ENCODE results near the gene RPRD2. TPM values are rescaled to one million over a fixed set of nuclear protein-coding genes. Genes with fewer than 3 reads are reported as not detected.
A peak's percentile ranks its signal among the peaks of the same experiment; 100 is the strongest.
"Not testable (repeated sequence)": the region's sequence is repeated elsewhere in the genome, so short reads cannot be mapped to it uniquely, and the experiment has no call there.

Gene RPRD2
- 58.3 TPM for polyA plus RNA-seq (ENCODE audit: insufficient read length)
- long read RNA-seq, donor 1, full-length matches to known transcripts, result 5 of 5 reads
- long read RNA-seq, donor 1, partial matches to known transcripts, result 0 of 5 reads
- long read RNA-seq, donor 1, other reads (novel, unspliced or antisense), result 0 of 5 reads
- long read RNA-seq, donor 2, full-length matches to known transcripts, result 3 of 9 reads
- long read RNA-seq, donor 2, partial matches to known transcripts, result 6 of 9 reads
- long read RNA-seq, donor 2, other reads (novel, unspliced or antisense), result 0 of 9 reads
- long read RNA-seq, donor 3, full-length matches to known transcripts, result 2 of 17 reads
- long read RNA-seq, donor 3, partial matches to known transcripts, result 15 of 17 reads
- long read RNA-seq, donor 3, other reads (novel, unspliced or antisense), result 0 of 17 reads
- long read RNA-seq, donor 4, result 0 reads
- long read RNA-seq, donor 5, full-length matches to known transcripts, result 3 of 3 reads
- long read RNA-seq, donor 5, partial matches to known transcripts, result 0 of 3 reads
- long read RNA-seq, donor 5, other reads (novel, unspliced or antisense), result 0 of 3 reads
- long read RNA-seq, donor 6, full-length matches to known transcripts, result 2 of 18 reads
- long read RNA-seq, donor 6, partial matches to known transcripts, result 16 of 18 reads
- long read RNA-seq, donor 6, other reads (novel, unspliced or antisense), result 0 of 18 reads
- long read RNA-seq, donor 7, full-length matches to known transcripts, result 6 of 12 reads
- long read RNA-seq, donor 7, partial matches to known transcripts, result 6 of 12 reads
- long read RNA-seq, donor 7, other reads (novel, unspliced or antisense), result 0 of 12 reads
- long read RNA-seq, donor 8, full-length matches to known transcripts, result 2 of 2 reads
- long read RNA-seq, donor 8, partial matches to known transcripts, result 0 of 2 reads
- long read RNA-seq, donor 8, other reads (novel, unspliced or antisense), result 0 of 2 reads

DNA sequence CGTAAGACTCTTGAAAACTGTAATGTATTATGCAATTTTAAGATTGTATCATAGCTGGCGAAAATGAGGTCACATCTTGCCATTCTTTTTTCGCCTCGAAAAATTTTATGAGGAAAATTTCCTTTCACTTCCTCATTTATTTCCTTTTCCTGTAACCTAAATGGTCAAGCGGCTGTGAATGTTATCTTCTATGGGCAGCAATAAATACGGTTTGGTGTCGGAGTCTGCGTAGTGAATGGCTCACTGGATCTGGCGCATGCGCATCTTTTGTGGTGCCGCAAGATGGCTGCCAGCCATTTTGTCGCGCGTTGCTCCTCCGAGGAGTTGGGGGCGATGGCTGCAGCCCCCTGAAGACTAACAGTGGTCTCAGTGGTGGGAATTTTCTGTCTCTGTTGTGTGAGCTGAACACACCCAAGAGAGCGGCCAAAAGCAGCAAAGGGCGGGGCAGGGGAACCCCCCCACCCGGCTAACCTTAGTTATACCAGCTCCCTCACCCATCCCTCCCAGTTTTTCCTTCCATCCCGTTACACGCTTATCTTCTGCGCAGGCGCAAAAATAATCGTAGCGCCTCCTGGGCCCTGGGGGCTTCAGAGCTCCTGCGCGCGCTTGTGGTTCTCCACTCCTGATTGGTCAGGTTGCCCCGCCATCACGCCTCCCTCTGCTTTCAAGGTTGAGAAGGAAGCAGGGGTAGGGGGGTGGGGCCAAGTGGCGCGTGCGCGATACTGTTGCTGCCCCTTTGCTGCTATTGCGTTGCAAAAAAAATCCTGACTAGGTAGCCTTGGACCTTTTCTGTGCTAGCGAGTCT is at the start of gene RPRD2:
Gene RPRD2 (plus strand): TSS at position 722 of the 805 bp plus-strand sequence. CDS start 568 bp downstream, outside the sequence.
- DNase-seq, result peak; percentile 100

DNA sequence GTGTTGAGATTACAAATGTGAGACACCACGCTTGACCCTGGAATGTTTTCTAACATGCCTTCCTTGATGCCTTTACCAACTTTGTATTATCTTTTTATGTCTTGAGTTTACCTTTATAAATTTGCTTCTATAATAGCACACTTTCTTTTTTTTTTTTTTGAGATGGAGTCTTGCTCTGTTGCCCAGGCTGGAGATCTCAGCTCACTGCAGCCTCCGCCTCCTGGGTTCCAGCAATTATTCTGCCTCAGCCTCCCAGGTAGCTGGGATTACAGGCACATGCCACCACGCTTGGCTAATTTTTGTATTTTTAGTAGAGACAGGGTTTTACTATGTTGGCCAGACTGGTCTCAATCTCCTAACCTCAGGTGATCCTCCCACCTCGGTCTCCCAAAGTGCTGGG is 49.3 kb upstream of the RPRD2 start:
- DNase-seq, result not testable (repeated sequence)

- DNase-seq, result no peak
Observed at GRCh38 chr1:150320667-150320978, 43.3 kb upstream of the RPRD2 start.

- DNase-seq, result no peak
Observed at GRCh38 chr1:150321826-150322166, 42.2 kb upstream of the RPRD2 start.

- DNase-seq, result no peak
Observed at GRCh38 chr1:150322310-150322709, 41.6 kb upstream of the RPRD2 start.

DNA sequence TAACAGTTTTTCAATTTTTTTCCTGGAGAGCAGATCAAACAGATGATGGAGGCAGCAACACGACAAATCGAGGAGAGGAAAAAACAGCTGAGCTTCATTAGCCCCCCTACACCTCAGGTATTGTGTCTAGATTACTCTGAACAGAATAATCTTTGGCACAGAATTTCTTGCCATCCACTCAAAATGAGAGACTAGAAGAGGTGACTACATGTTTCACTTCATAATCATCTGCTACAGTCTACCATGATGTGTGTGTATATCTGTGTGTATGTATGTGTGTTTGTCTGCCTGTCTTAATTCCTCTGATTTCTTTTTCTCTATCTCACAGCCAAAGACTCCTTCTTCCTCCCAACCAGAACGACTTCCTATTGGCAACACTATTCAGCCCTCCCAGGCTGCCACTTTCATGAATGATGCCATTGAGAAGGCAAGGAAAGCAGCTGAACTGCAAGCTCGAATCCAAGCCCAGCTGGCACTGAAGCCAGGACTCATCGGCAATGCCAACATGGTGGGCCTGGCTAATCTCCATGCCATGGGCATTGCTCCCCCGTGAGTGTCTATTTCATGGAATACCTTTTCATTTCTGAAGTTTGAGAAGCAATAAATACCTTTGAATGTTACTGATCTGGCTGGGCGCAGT is 31.2 kb upstream of the RPRD2 start:
- DNase-seq, result no peak

GRCh38 chr1:150346316-150346715 is 17.6 kb upstream of the RPRD2 start:
- no peak for DNase-seq

GRCh38 chr1:150352866-150353265 is 11.1 kb upstream of the RPRD2 start:
- DNase-seq, result no peak

DNA sequence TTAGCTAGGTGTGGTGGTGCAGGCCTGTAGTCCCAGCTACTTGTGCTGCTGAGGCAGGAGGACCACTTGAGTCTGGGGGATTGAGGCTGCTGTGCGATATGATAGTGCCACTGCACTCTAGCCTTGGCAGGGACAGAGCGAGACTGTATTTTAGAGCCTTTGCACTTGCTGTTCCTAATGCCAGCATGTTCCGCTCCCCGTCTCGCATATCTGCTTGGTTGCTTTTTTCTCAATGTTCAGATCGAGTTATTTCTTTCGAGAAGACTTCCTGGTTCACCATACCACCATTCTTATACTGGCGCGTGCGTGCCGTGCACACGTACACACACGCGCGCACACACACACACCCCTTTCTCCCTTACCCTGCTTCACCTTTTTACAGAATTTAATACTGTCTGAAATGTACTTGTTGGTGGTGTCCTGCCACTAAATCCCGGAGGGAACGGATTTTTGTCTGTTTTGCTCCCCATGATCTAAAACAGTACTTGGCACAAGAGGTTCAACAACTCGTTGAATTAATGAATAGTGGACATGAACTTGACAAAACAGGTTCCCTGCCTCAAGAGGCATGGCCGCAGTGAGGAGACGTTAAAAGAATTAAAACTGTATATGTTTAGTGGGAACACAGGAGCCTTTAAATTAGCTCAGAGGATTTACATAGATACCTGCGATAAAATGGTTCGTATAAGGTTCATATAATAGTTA is 1.1 kb upstream of the RPRD2 start:
- no peak for DNase-seq

- peak; percentile 75 for DNase-seq
Observed at GRCh38 chr1:150364231-150365003, 470 bp downstream of the RPRD2 start.

DNA sequence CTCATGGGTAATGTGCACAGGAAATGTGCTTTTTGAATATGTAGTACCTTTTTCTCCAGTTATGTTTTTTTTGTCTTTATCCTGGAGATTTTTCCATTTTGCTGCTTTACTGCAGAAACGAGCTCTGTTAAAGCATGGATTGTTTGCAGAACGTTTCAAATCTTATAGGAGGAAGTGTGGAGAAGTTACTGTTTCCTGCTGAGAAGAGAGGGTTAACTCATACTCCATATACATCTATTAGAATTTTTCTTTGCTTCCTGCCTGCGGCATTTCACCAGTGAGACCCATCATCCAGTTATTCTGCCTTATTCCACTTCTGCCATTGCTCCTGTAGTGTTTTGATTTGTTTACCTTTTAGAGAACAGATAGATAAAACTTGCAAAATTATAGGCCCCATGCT is 2.0 kb downstream of the RPRD2 start:
- DNase-seq, result no peak

GRCh38 chr1:150366416-150367296 is 2.7 kb downstream of the RPRD2 start:
- DNase-seq, result peak; percentile 32

GRCh38 chr1:150371110-150371509 is 7.2 kb downstream of the RPRD2 start:
- no peak for DNase-seq

- DNase-seq, result no peak
Observed at GRCh38 chr1:150372580-150372979, 8.6 kb downstream of the RPRD2 start.

DNA sequence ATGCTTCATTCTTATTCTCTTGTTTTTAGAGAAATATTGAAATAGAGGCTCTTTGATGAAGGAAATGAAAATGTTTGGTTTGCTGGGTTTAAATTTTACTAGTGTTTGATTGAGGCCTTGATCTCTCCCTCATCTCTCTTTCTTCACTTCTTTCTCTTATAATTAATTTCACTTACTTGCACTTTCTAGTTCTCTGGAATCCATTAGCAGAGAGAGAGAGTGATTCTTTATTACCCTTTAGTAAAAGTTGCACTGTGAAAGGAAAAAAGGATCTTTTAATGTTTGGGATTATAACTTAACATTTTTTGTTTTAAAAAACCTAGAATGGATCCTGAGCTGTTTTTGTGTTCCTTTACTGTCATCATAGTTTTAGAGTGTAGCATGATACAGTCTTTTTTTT is 12.2 kb downstream of the RPRD2 start:
- no peak for DNase-seq

DNA sequence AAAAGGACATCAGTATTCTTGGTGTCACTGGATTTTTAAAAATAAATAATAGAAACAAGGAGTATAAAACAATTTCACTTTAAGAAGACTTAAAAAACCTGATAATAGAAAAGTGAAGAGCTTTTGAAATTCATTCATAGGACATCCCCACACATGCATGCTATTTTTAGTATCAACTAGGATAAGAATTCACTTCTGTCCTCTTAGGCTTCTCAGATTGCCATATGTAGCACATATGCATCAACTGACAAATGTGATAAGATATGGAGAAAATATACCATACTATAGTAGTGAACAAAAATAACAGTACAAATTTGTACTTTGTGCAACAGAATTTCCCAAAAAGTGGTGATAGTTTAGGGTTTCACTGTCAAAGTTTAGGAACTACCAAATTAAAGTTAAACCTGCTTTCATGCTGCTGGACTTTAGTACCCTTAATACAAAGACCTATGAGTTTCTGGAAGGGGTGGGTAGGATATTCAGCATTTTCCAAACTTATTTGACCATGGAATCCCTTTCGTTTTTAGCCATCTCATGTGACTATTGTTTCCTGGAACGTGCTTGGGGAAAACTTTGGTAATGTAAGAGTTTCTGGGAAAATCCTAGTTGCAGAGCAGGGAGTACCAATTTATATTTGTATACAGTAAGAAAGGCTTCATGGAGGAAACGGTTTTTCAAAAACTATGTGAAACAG is 19.8 kb downstream of the RPRD2 start:
- DNase-seq, result no peak

GRCh38 chr1:150385537-150386445 is 21.8 kb downstream of the RPRD2 start:
- DNase-seq, result no peak

- DNase-seq, result no peak
Observed at GRCh38 chr1:150386592-150386991, 22.6 kb downstream of the RPRD2 start.

All from left kidney (tissue), 8 donors.